ENCODE data around the gene NT5DC2.

GRCh38 chr3:52509753-52510328 lies 23.8 kb downstream of the NT5DC2 start:
- TF ChIP-seq CTCF (IDR thresholded peaks at IDR 0.05) (no peak), POLR2A (IDR thresholded peaks at IDR 0.05) (no peak)

All from testis (tissue), 2 donors.